HEK293 (cell line): ENCODE data around the gene ABHD17B.

Experiments
- CTCF ChIA-PET: fragments of 350-600 bp; formaldehyde crosslinking; extraction: SDS; loops from one replicate; lab custom pipeline; 2021; ENCODE audit warnings: antibody characterized with exemption; lab: Yijun Ruan, JAX
- POLR2A ChIA-PET: fragments of 300-600 bp; formaldehyde crosslinking; extraction: SDS; loops from one replicate; lab custom pipeline; 2020; ENCODE audit warnings: antibody characterized with exemption, inconsistent platforms; lab: Yijun Ruan, JAX
- H3K27ac ChIP-seq: fragments of 200-500 bp; sonication (Bioruptor generic); 2 replicates; pipeline ENCODE4 v1.5.1; 2014; ENCODE audit warnings: low read depth, low read length, control low read depth, inconsistent platforms; ENCODE audit errors: extremely low read depth
- H3K36me3 ChIP-seq, 2 experiments: fragments of 200-500 bp in 1 of 2; sonication (Bioruptor generic) in 1 of 2; 1 replicate in 1 of 2; 2 replicates in 1 of 2; pipeline ENCODE4 v1.5.1; 2014 to 2017; ENCODE audit warnings: inconsistent platforms in 2 of 2, low read length in 2 of 2; ENCODE audit not compliant: control insufficient read depth in 2 of 2, insufficient read depth in 1 of 2
- H3K4me1 ChIP-seq: fragments of 200-500 bp; sonication (Bioruptor generic); 2 replicates; pipeline ENCODE4 v1.5.1; 2014; ENCODE audit warnings: mild to moderate bottlenecking, low read length, inconsistent platforms; ENCODE audit not compliant: control insufficient read depth, insufficient read depth
- H3K4me3 ChIP-seq: 2 replicates; pipeline ENCODE4 v1.5.1; 2011; ENCODE audit warnings: low read depth, mild to moderate bottlenecking, control low read depth, low read length, moderate library complexity
- H3K9me3 ChIP-seq: fragments of 200-500 bp; sonication (Bioruptor generic); 2 replicates; pipeline ENCODE4 v1.5.1; 2014; ENCODE audit warnings: low read depth, low read length, inconsistent platforms; ENCODE audit not compliant: control insufficient read depth, insufficient read depth
- BCL11B ChIP-seq: fragments of 450-650 bp; formaldehyde crosslinking; IDR thresholded peaks from 2 replicates; pipeline ENCODE4 v1.5.1; 2016; ENCODE audit warnings: low read depth, missing biosample characterization, missing genetic modification characterization
- FEZF1 ChIP-seq: fragments of 450-650 bp; formaldehyde crosslinking; IDR thresholded peaks from 2 replicates; pipeline ENCODE4 v1.5.1; 2016; ENCODE audit warnings: missing biosample characterization, missing genetic modification characterization
- GLIS1 ChIP-seq: fragments of 450-650 bp; formaldehyde crosslinking; IDR thresholded peaks from 2 replicates; pipeline ENCODE4 v1.5.1; 2016; ENCODE audit warnings: missing biosample characterization, missing genetic modification characterization
- MZF1 ChIP-seq: fragments of 450-650 bp; formaldehyde crosslinking; IDR thresholded peaks from 2 replicates; pipeline ENCODE4 v1.5.1; 2017; ENCODE audit warnings: missing biosample characterization, missing genetic modification characterization, borderline replicate concordance
- SALL2 ChIP-seq: fragments of 450-650 bp; formaldehyde crosslinking; IDR thresholded peaks from 2 replicates; pipeline ENCODE4 v1.5.0; 2017; ENCODE audit warnings: missing biosample characterization, mild to moderate bottlenecking, missing genetic modification characterization, borderline replicate concordance
- SP3 ChIP-seq: fragments of 450-650 bp; formaldehyde crosslinking; IDR thresholded peaks from 2 replicates; pipeline ENCODE4 v1.5.1; 2016; ENCODE audit warnings: missing biosample characterization, missing genetic modification characterization
- ZBTB1 ChIP-seq: fragments of 450-650 bp; formaldehyde crosslinking; IDR thresholded peaks from 2 replicates; pipeline ENCODE4 v1.5.1; 2016; ENCODE audit warnings: missing biosample characterization, missing genetic modification characterization
- ZBTB17 ChIP-seq: fragments of 450-650 bp; formaldehyde crosslinking; IDR thresholded peaks from 2 replicates; pipeline ENCODE4 v1.5.1; 2016; ENCODE audit warnings: missing biosample characterization, missing genetic modification characterization
- ZIC2 ChIP-seq: fragments of 450-650 bp; formaldehyde crosslinking; IDR thresholded peaks from 2 replicates; pipeline ENCODE4 v1.5.1; 2016; ENCODE audit warnings: missing biosample characterization, missing genetic modification characterization
- ZNF16 ChIP-seq: fragments of 450-650 bp; formaldehyde crosslinking; IDR thresholded peaks from 2 replicates; pipeline ENCODE4 v1.5.1; 2016; ENCODE audit warnings: low read depth, missing biosample characterization, missing genetic modification characterization
- ZNF174 ChIP-seq: fragments of 450-650 bp; formaldehyde crosslinking; IDR thresholded peaks from 2 replicates; pipeline ENCODE4 v1.5.0; 2017; ENCODE audit warnings: missing biosample characterization, mild to moderate bottlenecking, missing genetic modification characterization
- ZNF184 ChIP-seq: fragments of 450-650 bp; IDR thresholded peaks from 2 replicates; pipeline ENCODE4 v1.5.1; 2018; ENCODE audit warnings: missing biosample characterization, mild to moderate bottlenecking, missing genetic modification characterization
- ZNF350 ChIP-seq: fragments of 450-650 bp; formaldehyde crosslinking; IDR thresholded peaks from 2 replicates; pipeline ENCODE4 v1.5.0; 2017; ENCODE audit warnings: missing biosample characterization, mild to moderate bottlenecking, missing genetic modification characterization
- ZNF404 ChIP-seq: fragments of 450-650 bp; formaldehyde crosslinking; IDR thresholded peaks from 2 replicates; pipeline ENCODE4 v1.5.1; 2017; ENCODE audit warnings: missing biosample characterization, missing genetic modification characterization
- ZNF48 ChIP-seq: fragments of 450-650 bp; formaldehyde crosslinking; IDR thresholded peaks from 2 replicates; pipeline ENCODE4 v1.5.1; 2016; ENCODE audit warnings: missing biosample characterization, missing genetic modification characterization
- ZNF530 ChIP-seq: fragments of 450-650 bp; formaldehyde crosslinking; IDR thresholded peaks from 2 replicates; pipeline ENCODE4 v1.5.1; 2016; ENCODE audit warnings: low read depth, missing biosample characterization, missing genetic modification characterization
- ZNF571 ChIP-seq: fragments of 450-650 bp; formaldehyde crosslinking; IDR thresholded peaks from 2 replicates; pipeline ENCODE4 v1.5.0; 2017; ENCODE audit warnings: missing biosample characterization, missing genetic modification characterization
- ZNF596 ChIP-seq: fragments of 450-650 bp; IDR thresholded peaks from 2 replicates; pipeline ENCODE4 v1.5.0; 2018; ENCODE audit warnings: missing biosample characterization, mild to moderate bottlenecking, missing genetic modification characterization, moderate library complexity
- ZNF610 ChIP-seq: fragments of 450-650 bp; formaldehyde crosslinking; IDR thresholded peaks from 2 replicates; pipeline ENCODE4 v1.5.1; 2016; ENCODE audit warnings: missing biosample characterization, missing genetic modification characterization, borderline replicate concordance
- ZNF776 ChIP-seq: fragments of 450-650 bp; formaldehyde crosslinking; IDR thresholded peaks from 2 replicates; pipeline ENCODE4 v1.5.0; 2017; ENCODE audit warnings: missing biosample characterization, missing genetic modification characterization, borderline replicate concordance
- ZSCAN23 ChIP-seq: fragments of 450-650 bp; formaldehyde crosslinking; IDR thresholded peaks from 2 replicates; pipeline ENCODE4 v1.5.1; 2016; ENCODE audit warnings: missing biosample characterization, missing genetic modification characterization
- TF ChIP-seq, protein P1 (sequence below): fragments of 450-650 bp; formaldehyde crosslinking; IDR thresholded peaks from 2 replicates; pipeline ENCODE4 v1.5.1; 2016; ENCODE audit warnings: missing biosample characterization, missing genetic modification characterization
- TF ChIP-seq, protein P2 (sequence below): fragments of 450-650 bp; formaldehyde crosslinking; IDR thresholded peaks from 2 replicates; pipeline ENCODE4 v1.5.1; 2016; ENCODE audit warnings: missing biosample characterization, missing genetic modification characterization
- TF ChIP-seq, protein P3 (sequence below): fragments of 450-650 bp; formaldehyde crosslinking; IDR thresholded peaks from 2 replicates; pipeline ENCODE4 v1.5.1; 2016; ENCODE audit warnings: missing biosample characterization, missing genetic modification characterization
- TF ChIP-seq, protein P4 (sequence below): fragments of 450-650 bp; formaldehyde crosslinking; IDR thresholded peaks from 2 replicates; pipeline ENCODE4 v1.5.1; 2017; ENCODE audit warnings: missing biosample characterization, missing genetic modification characterization
- TF ChIP-seq, protein P5 (sequence below): fragments of 450-650 bp; formaldehyde crosslinking; conservative IDR thresholded peaks from 2 replicates; pipeline ENCODE4 v1.5.1; 2016; ENCODE audit warnings: low read depth, missing biosample characterization, missing genetic modification characterization

Gene ABHD17B

DNA sequence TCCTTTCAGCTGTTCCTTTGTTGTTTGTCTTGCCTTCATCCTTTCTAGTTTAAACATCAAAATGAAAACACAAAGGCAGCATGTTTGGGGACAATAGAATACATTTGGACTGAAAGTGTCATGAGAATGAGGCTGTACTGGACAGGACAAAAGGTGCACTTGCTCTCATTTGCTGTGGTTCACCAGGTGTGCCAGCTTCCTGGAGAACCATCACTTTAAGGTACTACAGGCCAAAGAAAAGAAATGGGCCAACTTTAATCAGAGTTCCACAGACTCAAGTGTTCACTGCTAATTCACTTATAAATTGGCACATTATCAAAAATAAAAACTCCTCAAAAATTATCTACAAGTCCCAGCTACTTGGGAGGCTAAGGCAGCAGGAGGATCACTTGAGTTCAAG, 53.8 kb downstream of the ABHD17B start:
- CTCF ChIA-PET = interaction anchor here (0.7 kb wide), 1 partner anchor 166 kb away, joined by 5 read pairs; no protein-coding TSS in a partner anchor
- no peak overlapping the region for H3K27ac ChIP-seq
- no peak overlapping the region for H3K4me3 ChIP-seq
- TF ChIP-seq ZBTB1 (no peak), ZNF350 (tag by site-specific recombination) (no peak), BCL11B (tag by site-specific recombination) (no peak), FEZF1 (tag by site-specific recombination) (no peak), ZNF596 (tag by site-specific recombination) (no peak), ZNF16 (no peak), ZNF571 (tag by site-specific recombination) (no peak), ZNF530 (no peak), ZNF174 (tag by site-specific recombination) (no peak), ZNF48 (tag by site-specific recombination) (no peak), ZNF776 (no peak), MZF1 (tag by site-specific recombination) (no peak)
- TF ChIP-seq, protein P1, sequence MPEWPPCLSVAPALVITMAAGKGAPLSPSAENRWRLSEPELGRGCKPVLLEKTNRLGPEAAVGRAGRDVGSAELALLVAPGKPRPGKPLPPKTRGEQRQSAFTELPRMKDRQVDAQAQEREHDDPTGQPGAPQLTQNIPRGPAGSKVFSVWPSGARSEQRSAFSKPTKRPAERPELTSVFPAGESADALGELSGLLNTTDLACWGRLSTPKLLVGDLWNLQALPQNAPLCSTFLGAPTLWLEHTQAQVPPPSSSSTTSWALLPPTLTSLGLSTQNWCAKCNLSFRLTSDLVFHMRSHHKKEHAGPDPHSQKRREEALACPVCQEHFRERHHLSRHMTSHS (tag by site-specific recombination) = no peak
- TF ChIP-seq, protein P2, sequence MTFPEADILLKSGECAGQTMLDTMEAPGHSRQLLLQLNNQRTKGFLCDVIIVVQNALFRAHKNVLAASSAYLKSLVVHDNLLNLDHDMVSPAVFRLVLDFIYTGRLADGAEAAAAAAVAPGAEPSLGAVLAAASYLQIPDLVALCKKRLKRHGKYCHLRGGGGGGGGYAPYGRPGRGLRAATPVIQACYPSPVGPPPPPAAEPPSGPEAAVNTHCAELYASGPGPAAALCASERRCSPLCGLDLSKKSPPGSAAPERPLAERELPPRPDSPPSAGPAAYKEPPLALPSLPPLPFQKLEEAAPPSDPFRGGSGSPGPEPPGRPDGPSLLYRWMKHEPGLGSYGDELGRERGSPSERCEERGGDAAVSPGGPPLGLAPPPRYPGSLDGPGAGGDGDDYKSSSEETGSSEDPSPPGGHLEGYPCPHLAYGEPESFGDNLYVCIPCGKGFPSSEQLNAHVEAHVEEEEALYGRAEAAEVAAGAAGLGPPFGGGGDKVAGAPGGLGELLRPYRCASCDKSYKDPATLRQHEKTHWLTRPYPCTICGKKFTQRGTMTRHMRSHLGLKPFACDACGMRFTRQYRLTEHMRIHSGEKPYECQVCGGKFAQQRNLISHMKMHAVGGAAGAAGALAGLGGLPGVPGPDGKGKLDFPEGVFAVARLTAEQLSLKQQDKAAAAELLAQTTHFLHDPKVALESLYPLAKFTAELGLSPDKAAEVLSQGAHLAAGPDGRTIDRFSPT (tag by site-specific recombination) = no peak
- TF ChIP-seq, all 188 proteins: peak for 0
- no peaks in the 10 kb centered on the region for H3K4me1 ChIP-seq
- no peaks in the 10 kb centered on the region for H3K36me3 ChIP-seq
- POLR2A ChIA-PET = interaction anchor here (0.7 to 1.2 kb wide), 2 partner anchors 54 to 88 kb away, joined by 3 to 4 read pairs; partner anchors contain the start of genes ABHD17B and C9orf85
- no peaks in the 10 kb centered on the region for H3K9me3 ChIP-seq

DNA sequence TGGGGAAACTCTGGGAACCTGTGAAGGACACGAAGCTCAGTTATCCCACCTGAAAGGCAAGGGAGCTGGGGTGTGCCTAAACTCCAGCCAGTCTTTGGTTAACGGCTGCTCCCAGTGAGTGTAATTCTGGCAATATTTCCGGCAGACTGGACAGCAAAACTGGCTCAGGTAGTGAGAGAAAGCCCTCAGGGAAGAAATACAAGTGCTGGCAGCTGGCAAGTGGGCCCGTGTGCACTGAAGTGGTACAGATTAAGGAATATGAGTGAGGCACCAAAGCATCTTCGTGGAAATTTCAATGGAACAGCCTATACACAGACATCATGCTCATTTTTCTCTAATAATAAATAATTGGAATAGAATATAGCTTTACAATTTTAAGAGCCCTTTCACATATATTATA, 56.2 kb downstream of the ABHD17B start:
- Histone ChIP-seq H3K9me3 (no peaks in the 10 kb centered on the region), H3K36me3 (no peaks in the 10 kb centered on the region), H3K4me1 (no peaks in the 10 kb centered on the region), H3K27ac (no peak overlapping the region), H3K4me3 (no peak overlapping the region)
- ChIA-PET CTCF (interaction anchor here (1.5 kb wide), 2 partner anchors 35 to 170 kb away, joined by 3 to 7 read pairs; no protein-coding TSS in a partner anchor), POLR2A (interaction anchor here (0.7 kb wide), 1 partner anchor 56 kb away, joined by 3 read pairs; the partner anchor contains the start of genes ABHD17B and C9orf85)
- TF ChIP-seq ZBTB17 (no peak), ZNF184 (tag by site-specific recombination) (no peak), GLIS1 (tag by site-specific recombination) (no peak), ZNF610 (tag by site-specific recombination) (no peak), SALL2 (tag by site-specific recombination) (no peak), ZNF404 (tag by site-specific recombination) (no peak), ZSCAN23 (no peak), ZIC2 (tag by site-specific recombination) (no peak), SP3 (tag by site-specific recombination) (no peak)
- TF ChIP-seq, protein P3, sequence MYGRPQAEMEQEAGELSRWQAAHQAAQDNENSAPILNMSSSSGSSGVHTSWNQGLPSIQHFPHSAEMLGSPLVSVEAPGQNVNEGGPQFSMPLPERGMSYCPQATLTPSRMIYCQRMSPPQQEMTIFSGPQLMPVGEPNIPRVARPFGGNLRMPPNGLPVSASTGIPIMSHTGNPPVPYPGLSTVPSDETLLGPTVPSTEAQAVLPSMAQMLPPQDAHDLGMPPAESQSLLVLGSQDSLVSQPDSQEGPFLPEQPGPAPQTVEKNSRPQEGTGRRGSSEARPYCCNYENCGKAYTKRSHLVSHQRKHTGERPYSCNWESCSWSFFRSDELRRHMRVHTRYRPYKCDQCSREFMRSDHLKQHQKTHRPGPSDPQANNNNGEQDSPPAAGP (tag by site-specific recombination) = no peak
- TF ChIP-seq, protein P4, sequence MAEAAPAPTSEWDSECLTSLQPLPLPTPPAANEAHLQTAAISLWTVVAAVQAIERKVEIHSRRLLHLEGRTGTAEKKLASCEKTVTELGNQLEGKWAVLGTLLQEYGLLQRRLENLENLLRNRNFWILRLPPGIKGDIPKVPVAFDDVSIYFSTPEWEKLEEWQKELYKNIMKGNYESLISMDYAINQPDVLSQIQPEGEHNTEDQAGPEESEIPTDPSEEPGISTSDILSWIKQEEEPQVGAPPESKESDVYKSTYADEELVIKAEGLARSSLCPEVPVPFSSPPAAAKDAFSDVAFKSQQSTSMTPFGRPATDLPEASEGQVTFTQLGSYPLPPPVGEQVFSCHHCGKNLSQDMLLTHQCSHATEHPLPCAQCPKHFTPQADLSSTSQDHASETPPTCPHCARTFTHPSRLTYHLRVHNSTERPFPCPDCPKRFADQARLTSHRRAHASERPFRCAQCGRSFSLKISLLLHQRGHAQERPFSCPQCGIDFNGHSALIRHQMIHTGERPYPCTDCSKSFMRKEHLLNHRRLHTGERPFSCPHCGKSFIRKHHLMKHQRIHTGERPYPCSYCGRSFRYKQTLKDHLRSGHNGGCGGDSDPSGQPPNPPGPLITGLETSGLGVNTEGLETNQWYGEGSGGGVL (tag by site-specific recombination) = no peak
- TF ChIP-seq, protein P5, sequence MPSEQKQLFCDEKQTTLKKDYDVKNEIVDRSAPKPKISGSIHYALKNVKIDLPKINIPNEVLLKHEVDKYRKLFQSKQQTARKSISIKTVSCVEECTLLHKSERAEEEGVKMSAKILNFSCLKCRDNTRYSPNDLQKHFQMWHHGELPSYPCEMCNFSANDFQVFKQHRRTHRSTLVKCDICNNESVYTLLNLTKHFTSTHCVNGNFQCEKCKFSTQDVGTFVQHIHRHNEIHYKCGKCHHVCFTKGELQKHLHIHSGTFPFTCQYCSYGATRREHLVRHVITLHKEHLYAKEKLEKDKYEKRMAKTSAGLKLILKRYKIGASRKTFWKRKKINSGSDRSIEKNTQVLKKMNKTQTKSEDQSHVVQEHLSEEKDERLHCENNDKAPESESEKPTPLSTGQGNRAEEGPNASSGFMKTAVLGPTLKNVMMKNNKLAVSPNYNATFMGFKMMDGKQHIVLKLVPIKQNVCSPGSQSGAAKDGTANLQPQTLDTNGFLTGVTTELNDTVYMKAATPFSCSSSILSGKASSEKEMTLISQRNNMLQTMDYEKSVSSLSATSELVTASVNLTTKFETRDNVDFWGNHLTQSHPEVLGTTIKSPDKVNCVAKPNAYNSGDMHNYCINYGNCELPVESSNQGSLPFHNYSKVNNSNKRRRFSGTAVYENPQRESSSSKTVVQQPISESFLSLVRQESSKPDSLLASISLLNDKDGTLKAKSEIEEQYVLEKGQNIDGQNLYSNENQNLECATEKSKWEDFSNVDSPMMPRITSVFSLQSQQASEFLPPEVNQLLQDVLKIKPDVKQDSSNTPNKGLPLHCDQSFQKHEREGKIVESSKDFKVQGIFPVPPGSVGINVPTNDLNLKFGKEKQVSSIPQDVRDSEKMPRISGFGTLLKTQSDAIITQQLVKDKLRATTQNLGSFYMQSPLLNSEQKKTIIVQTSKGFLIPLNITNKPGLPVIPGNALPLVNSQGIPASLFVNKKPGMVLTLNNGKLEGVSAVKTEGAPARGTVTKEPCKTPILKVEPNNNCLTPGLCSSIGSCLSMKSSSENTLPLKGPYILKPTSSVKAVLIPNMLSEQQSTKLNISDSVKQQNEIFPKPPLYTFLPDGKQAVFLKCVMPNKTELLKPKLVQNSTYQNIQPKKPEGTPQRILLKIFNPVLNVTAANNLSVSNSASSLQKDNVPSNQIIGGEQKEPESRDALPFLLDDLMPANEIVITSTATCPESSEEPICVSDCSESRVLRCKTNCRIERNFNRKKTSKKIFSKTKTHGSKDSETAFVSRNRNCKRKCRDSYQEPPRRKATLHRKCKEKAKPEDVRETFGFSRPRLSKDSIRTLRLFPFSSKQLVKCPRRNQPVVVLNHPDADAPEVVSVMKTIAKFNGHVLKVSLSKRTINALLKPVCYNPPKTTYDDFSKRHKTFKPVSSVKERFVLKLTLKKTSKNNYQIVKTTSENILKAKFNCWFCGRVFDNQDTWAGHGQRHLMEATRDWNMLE = no peak
